Neural cell (in vitro differentiated cells): ENCODE measurements around the gene TSPAN14.

Experiments
- CTCF ChIP-seq: fragments of 450-650 bp; IDR thresholded peaks from 2 replicates; pipeline ENCODE4 v1.5.1; 2014; ENCODE audit warnings: antibody characterized with exemption, mild to moderate bottlenecking, moderate library complexity; ENCODE audit not compliant: poor library complexity, severe bottlenecking
- EP300 ChIP-seq: fragments of 450-650 bp; conservative IDR thresholded peaks from 2 replicates; pipeline ENCODE4 v1.6.1; 2014; ENCODE audit warnings: antibody characterized with exemption, mild to moderate bottlenecking, moderate library complexity; ENCODE audit not compliant: poor library complexity, severe bottlenecking
- EZH2 ChIP-seq: fragments of 200-600, 300-800 bp; shearing (Covaris generic), sonication (generic); IDR thresholded peaks from 2 replicates; pipeline ENCODE4 v1.6.1; 2014; ENCODE audit warnings: antibody characterized with exemption, low read length, borderline replicate concordance, mild to moderate bottlenecking; ENCODE audit not compliant: insufficient read depth, poor library complexity, severe bottlenecking
- MXI1 ChIP-seq: fragments of 450-650 bp; conservative IDR thresholded peaks from 2 replicates; pipeline ENCODE4 v1.6.1; 2014; ENCODE audit warnings: antibody characterized with exemption, mild to moderate bottlenecking; ENCODE audit not compliant: poor library complexity, severe bottlenecking
- POLR2AphosphoS5 ChIP-seq: IDR thresholded peaks from 2 replicates; pipeline ENCODE4 v1.6.1; 2012
- RAD21 ChIP-seq: fragments of 450-650 bp; conservative IDR thresholded peaks from 2 replicates; pipeline ENCODE4 v1.6.1; 2014; ENCODE audit warnings: antibody characterized with exemption, mild to moderate bottlenecking, moderate library complexity
- SMC3 ChIP-seq: fragments of 450-650 bp; conservative IDR thresholded peaks from 2 replicates; pipeline ENCODE4 v1.6.1; 2014; ENCODE audit warnings: antibody characterized with exemption, mild to moderate bottlenecking, moderate library complexity; ENCODE audit not compliant: poor library complexity
- TAF1 ChIP-seq: IDR thresholded peaks from 2 replicates; pipeline ENCODE4 v1.6.1; 2012; ENCODE audit warnings: low read depth

GRCh38 chr10:80555415-80555814 lies 101.3 kb downstream of the TSPAN14 start:
- no peak for TF ChIP-seq CTCF
- TF ChIP-seq SMC3: no peak
- TF ChIP-seq RAD21: no peak
- TF ChIP-seq MXI1: no peak
- no peak for TF ChIP-seq POLR2AphosphoS5
- no peak for TF ChIP-seq TAF1
- TF ChIP-seq EZH2: no peak
- TF ChIP-seq EP300: no peak
